ENCODE data around the gene PRR5.

DNA sequence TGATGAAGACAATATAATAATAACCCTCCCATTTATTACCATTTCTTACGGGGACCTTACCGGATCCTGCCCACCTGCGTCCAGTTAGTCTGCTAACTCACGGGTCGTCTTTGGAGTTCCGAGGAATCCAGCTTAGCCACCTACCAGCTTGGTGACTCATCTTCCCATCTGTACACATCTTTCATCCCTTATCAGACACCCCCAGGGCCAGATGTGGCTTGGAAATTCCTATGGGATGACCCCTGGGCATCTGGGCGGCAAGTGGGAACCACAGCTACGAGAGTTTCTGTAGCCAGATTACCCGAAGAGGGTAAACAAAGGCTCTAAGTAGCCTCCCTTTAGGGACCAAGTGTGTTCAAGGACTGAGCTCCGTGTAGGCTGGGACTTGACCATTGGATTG, 12.8 kb upstream of the PRR5 start:
- TF ChIP-seq, protein P1, sequence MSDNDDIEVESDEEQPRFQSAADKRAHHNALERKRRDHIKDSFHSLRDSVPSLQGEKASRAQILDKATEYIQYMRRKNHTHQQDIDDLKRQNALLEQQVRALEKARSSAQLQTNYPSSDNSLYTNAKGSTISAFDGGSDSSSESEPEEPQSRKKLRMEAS (IDR thresholded peaks at IDR 0.05): no peak
- TF ChIP-seq, protein P2, sequence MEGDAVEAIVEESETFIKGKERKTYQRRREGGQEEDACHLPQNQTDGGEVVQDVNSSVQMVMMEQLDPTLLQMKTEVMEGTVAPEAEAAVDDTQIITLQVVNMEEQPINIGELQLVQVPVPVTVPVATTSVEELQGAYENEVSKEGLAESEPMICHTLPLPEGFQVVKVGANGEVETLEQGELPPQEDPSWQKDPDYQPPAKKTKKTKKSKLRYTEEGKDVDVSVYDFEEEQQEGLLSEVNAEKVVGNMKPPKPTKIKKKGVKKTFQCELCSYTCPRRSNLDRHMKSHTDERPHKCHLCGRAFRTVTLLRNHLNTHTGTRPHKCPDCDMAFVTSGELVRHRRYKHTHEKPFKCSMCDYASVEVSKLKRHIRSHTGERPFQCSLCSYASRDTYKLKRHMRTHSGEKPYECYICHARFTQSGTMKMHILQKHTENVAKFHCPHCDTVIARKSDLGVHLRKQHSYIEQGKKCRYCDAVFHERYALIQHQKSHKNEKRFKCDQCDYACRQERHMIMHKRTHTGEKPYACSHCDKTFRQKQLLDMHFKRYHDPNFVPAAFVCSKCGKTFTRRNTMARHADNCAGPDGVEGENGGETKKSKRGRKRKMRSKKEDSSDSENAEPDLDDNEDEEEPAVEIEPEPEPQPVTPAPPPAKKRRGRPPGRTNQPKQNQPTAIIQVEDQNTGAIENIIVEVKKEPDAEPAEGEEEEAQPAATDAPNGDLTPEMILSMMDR (IDR thresholded peaks at IDR 0.05; ENCODE audit: low read depth, low read length, missing input control): no peak
- TF ChIP-seq EGR1 (IDR thresholded peaks at IDR 0.05; ENCODE audit: low read depth in 2 of 2) (no peak), RXRA (IDR thresholded peaks at IDR 0.05) (no peak), SP1 (IDR thresholded peaks at IDR 0.05) (no peak), GABPA (IDR thresholded peaks at IDR 0.05 in 1 of 2, conservative IDR thresholded peaks at IDR 0.05 in 1 of 2) (no peak), TAF1 (conservative IDR thresholded peaks at IDR 0.05) (no peak), JUND (IDR thresholded peaks at IDR 0.05) (no peak), RAD21 (IDR thresholded peaks at IDR 0.05) (no peak), YY1 (IDR thresholded peaks at IDR 0.05) (no peak), HNF4A (conservative IDR thresholded peaks at IDR 0.05) (no peak)
- TF ChIP-seq, protein P3, sequence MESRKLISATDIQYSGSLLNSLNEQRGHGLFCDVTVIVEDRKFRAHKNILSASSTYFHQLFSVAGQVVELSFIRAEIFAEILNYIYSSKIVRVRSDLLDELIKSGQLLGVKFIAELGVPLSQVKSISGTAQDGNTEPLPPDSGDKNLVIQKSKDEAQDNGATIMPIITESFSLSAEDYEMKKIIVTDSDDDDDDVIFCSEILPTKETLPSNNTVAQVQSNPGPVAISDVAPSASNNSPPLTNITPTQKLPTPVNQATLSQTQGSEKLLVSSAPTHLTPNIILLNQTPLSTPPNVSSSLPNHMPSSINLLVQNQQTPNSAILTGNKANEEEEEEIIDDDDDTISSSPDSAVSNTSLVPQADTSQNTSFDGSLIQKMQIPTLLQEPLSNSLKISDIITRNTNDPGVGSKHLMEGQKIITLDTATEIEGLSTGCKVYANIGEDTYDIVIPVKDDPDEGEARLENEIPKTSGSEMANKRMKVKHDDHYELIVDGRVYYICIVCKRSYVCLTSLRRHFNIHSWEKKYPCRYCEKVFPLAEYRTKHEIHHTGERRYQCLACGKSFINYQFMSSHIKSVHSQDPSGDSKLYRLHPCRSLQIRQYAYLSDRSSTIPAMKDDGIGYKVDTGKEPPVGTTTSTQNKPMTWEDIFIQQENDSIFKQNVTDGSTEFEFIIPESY (IDR thresholded peaks at IDR 0.05): no peak
- TF ChIP-seq, protein P4, sequence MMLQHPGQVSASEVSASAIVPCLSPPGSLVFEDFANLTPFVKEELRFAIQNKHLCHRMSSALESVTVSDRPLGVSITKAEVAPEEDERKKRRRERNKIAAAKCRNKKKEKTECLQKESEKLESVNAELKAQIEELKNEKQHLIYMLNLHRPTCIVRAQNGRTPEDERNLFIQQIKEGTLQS (IDR thresholded peaks at IDR 0.05): no peak
- TF ChIP-seq, protein P5, sequence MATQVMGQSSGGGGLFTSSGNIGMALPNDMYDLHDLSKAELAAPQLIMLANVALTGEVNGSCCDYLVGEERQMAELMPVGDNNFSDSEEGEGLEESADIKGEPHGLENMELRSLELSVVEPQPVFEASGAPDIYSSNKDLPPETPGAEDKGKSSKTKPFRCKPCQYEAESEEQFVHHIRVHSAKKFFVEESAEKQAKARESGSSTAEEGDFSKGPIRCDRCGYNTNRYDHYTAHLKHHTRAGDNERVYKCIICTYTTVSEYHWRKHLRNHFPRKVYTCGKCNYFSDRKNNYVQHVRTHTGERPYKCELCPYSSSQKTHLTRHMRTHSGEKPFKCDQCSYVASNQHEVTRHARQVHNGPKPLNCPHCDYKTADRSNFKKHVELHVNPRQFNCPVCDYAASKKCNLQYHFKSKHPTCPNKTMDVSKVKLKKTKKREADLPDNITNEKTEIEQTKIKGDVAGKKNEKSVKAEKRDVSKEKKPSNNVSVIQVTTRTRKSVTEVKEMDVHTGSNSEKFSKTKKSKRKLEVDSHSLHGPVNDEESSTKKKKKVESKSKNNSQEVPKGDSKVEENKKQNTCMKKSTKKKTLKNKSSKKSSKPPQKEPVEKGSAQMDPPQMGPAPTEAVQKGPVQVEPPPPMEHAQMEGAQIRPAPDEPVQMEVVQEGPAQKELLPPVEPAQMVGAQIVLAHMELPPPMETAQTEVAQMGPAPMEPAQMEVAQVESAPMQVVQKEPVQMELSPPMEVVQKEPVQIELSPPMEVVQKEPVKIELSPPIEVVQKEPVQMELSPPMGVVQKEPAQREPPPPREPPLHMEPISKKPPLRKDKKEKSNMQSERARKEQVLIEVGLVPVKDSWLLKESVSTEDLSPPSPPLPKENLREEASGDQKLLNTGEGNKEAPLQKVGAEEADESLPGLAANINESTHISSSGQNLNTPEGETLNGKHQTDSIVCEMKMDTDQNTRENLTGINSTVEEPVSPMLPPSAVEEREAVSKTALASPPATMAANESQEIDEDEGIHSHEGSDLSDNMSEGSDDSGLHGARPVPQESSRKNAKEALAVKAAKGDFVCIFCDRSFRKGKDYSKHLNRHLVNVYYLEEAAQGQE (IDR thresholded peaks at IDR 0.05): no peak
